GM18868 (cell line): ENCODE results near the gene ATF1.
"Not testable (repeated sequence)": the region's sequence is repeated elsewhere in the genome, so short reads cannot be mapped to it uniquely, and the experiment has no call there.

Source experiments
- ATAC-seq: cut with Tn5 transposase; IDR thresholded peaks from one replicate; pipeline ENCODE4 v1.9.1; 2021; ENCODE audit warnings: mild to moderate bottlenecking, moderate library complexity; ENCODE audit not compliant: unreplicated experiment

ATF1 gene

DNA sequence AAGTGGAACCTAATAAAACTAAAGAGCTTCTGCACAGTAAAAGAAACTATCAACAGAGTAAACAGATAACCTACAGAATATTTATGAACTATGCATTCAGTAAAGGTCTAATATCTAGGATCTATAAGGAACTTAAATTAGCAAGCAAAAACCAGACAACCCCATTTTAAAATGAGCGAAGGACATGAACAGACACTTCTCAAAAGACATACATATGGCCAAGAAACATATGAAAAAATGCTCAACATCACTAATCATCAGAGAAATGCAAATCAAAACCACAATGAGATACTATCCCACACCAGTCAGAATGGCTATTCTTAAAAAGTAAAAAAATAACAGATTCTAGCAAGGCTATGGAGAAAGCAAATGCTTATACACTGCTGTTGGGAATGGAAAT is 91.3 kb downstream of the ATF1 start:
- ATAC-seq = not testable (repeated sequence)

DNA sequence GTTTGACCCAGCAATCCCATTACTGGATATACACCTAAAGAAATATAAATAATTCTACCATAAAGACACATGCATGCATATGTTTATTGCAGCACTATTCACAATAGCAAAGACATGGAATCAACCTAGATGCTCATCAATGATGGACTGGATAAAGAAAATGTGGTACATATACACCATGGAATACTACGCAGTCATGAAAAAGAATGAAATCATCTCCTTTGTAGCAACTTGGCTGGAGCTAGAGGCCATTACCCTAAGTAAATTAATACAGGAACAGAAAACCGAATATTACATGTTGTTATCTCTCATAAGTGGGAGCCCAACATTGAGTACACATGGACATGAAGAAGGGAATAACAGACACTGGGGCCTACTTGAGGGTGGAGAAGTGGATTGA is 91.8 kb downstream of the ATF1 start:
- ATAC-seq = not testable (repeated sequence)

DNA sequence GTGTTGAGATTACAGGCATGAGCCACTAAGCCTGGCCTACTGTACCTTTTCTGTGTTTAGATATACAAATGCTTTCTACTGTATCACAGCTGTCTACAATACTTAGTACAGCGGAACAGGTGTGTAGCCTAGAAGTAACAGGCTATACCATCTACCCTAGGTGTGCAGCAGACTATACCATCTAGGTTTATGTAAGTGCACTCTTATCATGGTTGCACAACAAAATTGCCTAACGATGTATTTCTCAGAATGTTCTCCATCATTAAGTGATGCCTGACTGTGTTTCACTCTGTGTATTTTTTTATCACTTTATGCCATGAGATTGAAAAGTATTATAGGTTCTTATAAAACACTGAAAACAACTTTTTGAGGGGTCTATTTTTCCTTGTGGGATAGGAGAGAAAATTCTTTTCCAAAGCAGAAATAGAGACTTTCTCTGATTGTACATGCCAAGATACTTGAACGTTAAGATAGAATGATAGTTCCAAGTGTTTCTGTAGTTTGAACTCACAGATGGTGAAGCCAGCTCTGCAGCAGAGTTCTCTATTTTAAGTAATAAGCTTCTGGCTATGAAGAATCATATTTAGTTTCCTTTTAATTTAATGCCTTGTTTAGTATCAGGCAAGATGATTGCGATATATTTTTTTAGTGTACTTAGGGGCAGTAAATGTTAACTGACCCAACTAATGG is 95.9 kb downstream of the ATF1 start:
- ATAC-seq = no peak

DNA sequence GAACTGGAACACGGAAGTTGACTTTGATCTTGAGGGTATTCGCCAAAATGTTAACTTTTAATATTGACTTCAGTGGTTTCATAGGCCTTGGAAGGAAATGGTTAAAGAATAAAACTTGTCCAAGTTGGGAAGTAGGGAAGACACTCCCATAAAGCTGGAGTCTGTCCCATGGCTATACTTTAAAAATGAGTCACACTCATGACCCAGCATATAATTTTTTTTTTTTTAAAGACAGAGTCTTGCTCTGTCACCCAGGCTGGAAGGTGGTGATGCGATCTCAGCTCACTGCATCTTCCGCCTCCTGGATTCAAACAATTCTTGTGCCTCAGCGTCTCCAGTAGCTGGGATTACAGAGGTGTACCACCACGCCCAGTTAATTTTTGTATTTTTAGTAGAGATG is 98.4 kb downstream of the ATF1 start:
- ATAC-seq = no peak

DNA sequence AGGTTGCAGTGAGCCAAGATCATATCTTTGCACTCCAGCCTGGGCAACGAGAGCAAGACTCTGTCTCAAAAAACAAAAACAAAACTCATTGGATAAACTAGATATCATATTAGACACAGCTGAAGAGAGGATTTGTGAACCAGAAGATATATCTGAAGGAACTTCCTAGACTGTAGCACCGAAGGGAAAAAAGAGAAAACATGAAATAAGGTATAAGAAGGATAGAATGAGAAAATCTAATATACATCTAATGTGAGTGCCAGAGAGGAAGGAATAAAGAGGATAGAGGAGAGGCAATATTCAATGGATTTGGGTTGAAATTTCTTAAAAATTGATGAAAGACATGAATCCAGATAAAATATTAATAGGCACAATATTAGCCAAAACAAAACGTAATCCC is 101.4 kb downstream of the ATF1 start:
- ATAC-seq = no peak

DNA sequence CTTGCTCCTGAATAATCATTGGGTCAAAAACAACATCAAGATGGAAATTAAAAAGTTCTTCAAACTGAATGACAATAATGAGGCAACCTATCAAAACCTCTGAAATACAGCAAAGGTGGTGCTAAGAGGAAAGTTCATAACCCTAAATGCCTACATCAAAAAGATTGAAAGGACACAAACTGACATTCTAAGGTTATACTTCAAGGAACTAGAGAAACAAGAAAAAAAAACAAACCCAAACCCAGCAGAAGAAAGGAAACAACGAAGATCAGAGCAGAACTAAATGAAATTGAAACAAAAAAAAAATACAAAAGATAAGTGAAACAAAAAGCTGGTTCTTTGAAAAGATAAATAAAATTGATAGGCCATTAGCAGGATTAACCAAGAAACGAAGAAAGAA is 105.0 kb downstream of the ATF1 start:
- not testable (repeated sequence) for ATAC-seq
